Activated CD8-positive, alpha-beta T cell treated with anti-CD3 and anti-CD28 coated beads for 36 hours (primary cell): ENCODE measurements around the gene FRS3. TPM values are rescaled to one million over a fixed set of nuclear protein-coding genes. Genes with fewer than 3 reads are reported as not detected.

Experiments
- ATAC-seq: fragments of 200-7000 bp; cut with Tn5 transposase; one replicate; pipeline ENCODE4 v1.10.0; 2021; ENCODE audit warnings: mild to moderate bottlenecking, moderate library complexity
- CTCF ChIA-PET: fragments of 350-600 bp; sonication (Branson Sonifier 250); formaldehyde crosslinking; loops from one replicate; lab custom pipeline; 2021; ENCODE audit warnings: antibody characterized with exemption; lab: Charles Lee
- POLR2A ChIA-PET: fragments of 350-600 bp; sonication (Branson Sonifier 250); formaldehyde crosslinking; loops from one replicate; lab custom pipeline; 2021; ENCODE audit warnings: antibody characterized with exemption; lab: Charles Lee
- DNase-seq: peaks from one replicate; pipeline ENCODE4 v3.0.0-alpha.2; 2020
- H3K27ac Mint-ChIP-seq: one replicate; pipeline ENCODE4 v1.8.0; 2021; ENCODE audit warnings: mild to moderate bottlenecking, mixed read lengths
- H3K27me3 Mint-ChIP-seq: one replicate; pipeline ENCODE4 v1.8.0; 2021; ENCODE audit warnings: mixed read lengths
- H3K36me3 Mint-ChIP-seq: one replicate; pipeline ENCODE4 v1.8.0; 2021; ENCODE audit warnings: low read depth, mixed read lengths
- H3K4me1 Mint-ChIP-seq: one replicate; pipeline ENCODE4 v1.8.0; 2021; ENCODE audit warnings: low read depth, mixed read lengths
- H3K4me3 Mint-ChIP-seq: one replicate; pipeline ENCODE4 v1.8.0; 2021; ENCODE audit warnings: mild to moderate bottlenecking, moderate library complexity, mixed read lengths
- H3K9me3 Mint-ChIP-seq: one replicate; pipeline ENCODE4 v1.8.0; 2021; ENCODE audit warnings: mixed read lengths
- CTCF ChIP-seq: fragments of 200-600 bp; IDR thresholded peaks from one replicate; pipeline ENCODE4 v1.8.0; 2022; ENCODE audit warnings: antibody characterized with exemption, mild to moderate bottlenecking
- intact Hi-C: fragments of 100-400 bp; cut with micrococcal nuclease; formaldehyde crosslinking; loops from one replicate; pipeline ENCODE4 v1.10.0; 2022
- total RNA-seq, 2 experiments: library from RNA; stranded (reverse); gene quantifications; one replicate each; pipeline ENCODE4 v1.2.3, GENCODE V29; 2021

FRS3 gene
- total RNA-seq, 2 experiments from 2014 or later: 3.2 to 4.1 TPM

GRCh38 chr6:41822021-41822420 is 42.3 kb upstream of the FRS3 start:
- DNase-seq (no peak), ATAC-seq (no peak)
- POLR2A ChIA-PET: no interaction called here
- Mint-ChIP-seq H3K4me1 (no peaks in the 10 kb centered on the region), H3K27me3 (no peaks in the 10 kb centered on the region), H3K27ac (no peak overlapping the region), H3K4me3 (no peak overlapping the region), H3K36me3 (no peaks in the 10 kb centered on the region), H3K9me3 (no peaks in the 10 kb centered on the region)
- no peak for TF ChIP-seq CTCF
- intact Hi-C loops: no loop called here
- CTCF ChIA-PET: no interaction called here

DNA sequence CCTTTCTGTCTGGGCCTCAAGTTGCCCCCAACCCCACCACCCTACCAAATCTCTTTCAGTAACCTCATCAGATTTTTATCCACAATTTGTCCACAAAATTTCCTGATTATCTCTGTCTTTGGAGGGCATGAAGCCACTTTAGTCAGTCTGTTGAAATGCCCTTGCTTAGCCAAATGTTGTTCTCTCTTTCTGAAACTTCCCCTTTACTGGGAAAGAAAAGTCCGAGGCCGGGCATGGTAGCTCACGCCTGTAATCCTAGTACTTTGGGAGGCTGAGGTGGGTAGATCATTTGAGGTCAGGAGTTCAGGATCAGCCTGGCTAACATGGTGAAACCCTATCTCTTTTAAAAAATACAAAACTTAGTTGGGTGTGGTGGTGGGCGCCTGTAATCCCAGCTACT is 41.6 kb upstream of the FRS3 start:
- TF ChIP-seq CTCF: no peak
- no peaks in the 10 kb centered on the region for H3K36me3 Mint-ChIP-seq
- no peaks in the 10 kb centered on the region for H3K4me1 Mint-ChIP-seq
- DNase-seq (no peak), ATAC-seq (no peak)
- no peaks in the 10 kb centered on the region for H3K9me3 Mint-ChIP-seq
- POLR2A ChIA-PET: no interaction called here
- CTCF ChIA-PET: no interaction called here
- H3K27me3 Mint-ChIP-seq: no peaks in the 10 kb centered on the region
- H3K27ac Mint-ChIP-seq: no peak overlapping the region
- no peak overlapping the region for H3K4me3 Mint-ChIP-seq
- intact Hi-C loops: no loop called here

DNA sequence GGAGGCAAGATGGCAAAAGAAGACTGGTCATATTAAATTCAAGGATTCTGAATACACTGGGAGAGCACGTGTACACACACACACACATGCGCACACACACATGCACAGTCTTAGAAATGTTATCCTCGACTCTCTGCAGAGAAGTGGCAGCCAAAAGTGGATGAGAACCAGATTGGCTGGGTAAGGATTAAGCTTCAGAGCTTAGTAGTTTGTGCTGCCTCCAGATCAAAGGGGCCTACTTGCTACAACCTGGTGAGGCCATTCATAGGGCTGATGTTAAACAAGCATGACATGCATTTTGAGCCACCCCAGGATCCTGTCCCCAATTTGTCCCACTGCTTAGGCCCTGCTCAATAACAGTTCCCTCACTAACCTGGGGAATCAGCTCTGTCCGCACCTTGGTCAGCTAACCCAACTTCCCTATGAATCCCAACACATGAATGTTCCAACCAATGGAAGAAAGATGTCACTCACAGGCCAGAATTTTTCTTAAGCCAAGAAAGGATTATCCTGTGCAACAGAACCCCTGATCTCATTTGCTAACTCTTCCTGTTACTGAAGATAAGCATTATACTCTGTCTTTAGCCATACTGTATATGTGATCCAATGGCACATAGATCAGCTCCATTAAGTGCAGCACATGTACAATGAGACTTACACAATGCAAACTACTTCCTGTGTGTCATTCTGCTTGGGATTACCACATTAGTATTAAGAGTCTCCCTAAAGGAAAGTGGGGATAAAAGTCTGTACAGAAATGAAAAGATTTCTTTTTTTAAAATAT is 38.8 kb upstream of the FRS3 start:
- no peaks in the 10 kb centered on the region for H3K4me1 Mint-ChIP-seq
- intact Hi-C loops: no loop called here
- no peak for DNase-seq
- ChIA-PET POLR2A (interaction anchor here (1.0 kb wide), 1 partner anchor 11 kb away, joined by 4 read pairs; no protein-coding TSS in a partner anchor), CTCF (interaction anchor here (1.0 kb wide), 1 partner anchor 286 kb away, joined by 3 read pairs; no protein-coding TSS in a partner anchor)
- H3K9me3 Mint-ChIP-seq: no peaks in the 10 kb centered on the region
- ATAC-seq: no peak
- TF ChIP-seq CTCF: no peak
- no peak overlapping the region for H3K27ac Mint-ChIP-seq
- H3K27me3 Mint-ChIP-seq: no peaks in the 10 kb centered on the region
- no peak overlapping the region for H3K4me3 Mint-ChIP-seq
- no peaks in the 10 kb centered on the region for H3K36me3 Mint-ChIP-seq

DNA sequence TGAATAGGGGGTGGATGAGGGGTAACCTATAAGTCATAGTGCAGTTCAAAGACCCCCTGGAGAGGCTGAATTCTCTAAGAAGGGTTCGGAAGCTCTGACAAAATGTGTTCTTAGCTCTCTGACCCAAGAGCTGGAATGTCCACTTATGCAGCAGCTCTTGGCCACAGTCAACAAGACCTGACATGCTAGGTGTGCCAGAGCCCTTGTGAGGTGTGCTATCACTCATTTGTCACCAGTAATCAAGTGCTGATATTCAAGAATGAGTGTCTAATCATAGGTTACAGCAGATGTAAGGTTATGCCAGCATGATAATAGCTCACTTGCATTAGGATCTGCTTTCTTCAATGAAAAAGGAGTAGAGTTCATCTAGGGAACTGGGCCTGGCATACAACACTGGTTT is 35.9 kb upstream of the FRS3 start:
- H3K4me3 Mint-ChIP-seq: no peak overlapping the region
- DNase-seq: no peak
- no peaks in the 10 kb centered on the region for H3K36me3 Mint-ChIP-seq
- intact Hi-C loops: no loop called here
- no peak for ATAC-seq
- H3K27ac Mint-ChIP-seq: no peak overlapping the region
- no peaks in the 10 kb centered on the region for H3K9me3 Mint-ChIP-seq
- TF ChIP-seq CTCF: no peak
- no peaks in the 10 kb centered on the region for H3K27me3 Mint-ChIP-seq
- no peaks in the 10 kb centered on the region for H3K4me1 Mint-ChIP-seq
- POLR2A ChIA-PET: no interaction called here
- CTCF ChIA-PET: interaction anchor here (0.9 to 1.2 kb wide), 3 partner anchors 14 to 33 kb away, joined by 3 read pairs; no protein-coding TSS in a partner anchor

- DNase-seq (no peak), ATAC-seq (no peak)
- Mint-ChIP-seq H3K4me1 (no peaks in the 10 kb centered on the region), H3K9me3 (no peaks in the 10 kb centered on the region), H3K4me3 (no peak overlapping the region), H3K36me3 (no peaks in the 10 kb centered on the region), H3K27me3 (no peaks in the 10 kb centered on the region), H3K27ac (no peak overlapping the region)
- no peak for TF ChIP-seq CTCF
- POLR2A ChIA-PET: no interaction called here
- intact Hi-C loops: no loop called here
- CTCF ChIA-PET: interaction anchor here (0.9 to 2.4 kb wide), 4 partner anchors 27 to 290 kb away, joined by 3 to 5 read pairs (median 4); partner anchors contain the start of gene TOMM6
Observed at GRCh38 chr6:41814629-41815028, 34.9 kb upstream of the FRS3 start.
